OCI-LY1 (cell line): ENCODE data around the gene TRABD2B.

ENCODE experiments used
- H2AFZ ChIP-seq: fragments of 200-600 bp; sonication (generic), shearing (Covaris generic); 2 replicates; pipeline ENCODE4 v1.6.0; 2014; ENCODE audit warnings: antibody characterized with exemption, mild to moderate bottlenecking, low read length
- H3F3A ChIP-seq: fragments of 200-600 bp; sonication (generic), shearing (Covaris generic); 2 replicates; pipeline ENCODE4 v1.6.0; 2014; ENCODE audit warnings: mild to moderate bottlenecking, antibody characterized with exemption, low read length, moderate library complexity; ENCODE audit not compliant: insufficient read depth
- H3K27ac ChIP-seq: fragments of 200-600 bp; sonication (generic); 2 replicates; pipeline ENCODE4 v1.5.1; 2014; ENCODE audit warnings: low read length, mixed run types, mild to moderate bottlenecking, low read depth; ENCODE audit not compliant: poor library complexity, severe bottlenecking
- H3K27me3 ChIP-seq: fragments of 200-600 bp; sonication (generic); 2 replicates; pipeline ENCODE4 v1.6.0; 2014; ENCODE audit warnings: antibody characterized with exemption, mild to moderate bottlenecking, low read length, moderate library complexity; ENCODE audit not compliant: insufficient read depth
- H3K36me3 ChIP-seq: fragments of 200-600 bp; sonication (generic); 2 replicates; pipeline ENCODE4 v1.6.1; 2014; ENCODE audit warnings: mild to moderate bottlenecking, antibody characterized with exemption, low read length, moderate library complexity, mixed read lengths; ENCODE audit not compliant: insufficient read depth
- H3K4me1 ChIP-seq: fragments of 200-600 bp; sonication (generic); 2 replicates; pipeline ENCODE4 v1.5.1; 2014; ENCODE audit warnings: mild to moderate bottlenecking, low read length, moderate library complexity; ENCODE audit not compliant: insufficient read depth, severe bottlenecking
- H3K4me2 ChIP-seq: fragments of 200-600 bp; sonication (generic), shearing (Covaris generic); 2 replicates; pipeline ENCODE4 v1.6.1; 2014; ENCODE audit warnings: low read length
- H3K4me3 ChIP-seq: fragments of 200-600 bp; sonication (generic); 2 replicates; pipeline ENCODE4 v1.5.1; 2014; ENCODE audit warnings: low read length, low read depth, mild to moderate bottlenecking, mixed read lengths; ENCODE audit not compliant: poor library complexity, severe bottlenecking
- H3K79me2 ChIP-seq: fragments of 200-600 bp; shearing (Covaris generic); 2 replicates; pipeline ENCODE4 v1.6.1; 2016; ENCODE audit warnings: mixed run types, low read length, mixed read lengths; ENCODE audit not compliant: insufficient read depth
- H3K9ac ChIP-seq: fragments of 200-600 bp; sonication (generic), shearing (Covaris generic); 2 replicates; pipeline ENCODE4 v1.6.1; 2014; ENCODE audit warnings: mild to moderate bottlenecking, low read length, mixed read lengths
- H3K9me2 ChIP-seq: fragments of 200-600 bp; sonication (generic), shearing (Covaris generic); 2 replicates; pipeline ENCODE4 v1.6.1; 2014; ENCODE audit warnings: low read depth, mild to moderate bottlenecking, low read length, mixed read lengths
- H3K9me3 ChIP-seq: fragments of 200-600 bp; shearing (Covaris generic); 2 replicates; pipeline ENCODE4 v1.6.1; 2014; ENCODE audit warnings: low read length, mixed read lengths
- H4K20me1 ChIP-seq: fragments of 200-600 bp; sonication (generic), shearing (Covaris generic); 2 replicates; pipeline ENCODE4 v1.6.0; 2016; ENCODE audit warnings: mild to moderate bottlenecking, low read length; ENCODE audit not compliant: insufficient read depth
- CTCF ChIP-seq: fragments of 200-600 bp; sonication (generic), shearing (Covaris generic); IDR thresholded peaks from 2 replicates; pipeline ENCODE4 v1.5.1; 2017; ENCODE audit warnings: mild to moderate bottlenecking, antibody characterized with exemption, low read length, moderate library complexity, mixed read lengths
- EZH2 ChIP-seq: fragments of 200-600 bp; sonication (generic), shearing (Covaris generic); IDR thresholded peaks from 2 replicates; pipeline ENCODE4 v1.8.0; 2017; ENCODE audit warnings: borderline replicate concordance, mixed run types, mild to moderate bottlenecking, antibody characterized with exemption, low read length, moderate library complexity, mixed read lengths

TRABD2B gene

GRCh38 chr1:47720111-47720510, 277.1 kb downstream of the TRABD2B start:
- Histone ChIP-seq H3K9me3 (no peaks in the 10 kb centered on the region), H3K27me3 (peaks cover 4% of the 10 kb centered on the region; the same call in 1 of the 2 replicates)

GRCh38 chr1:47717341-47717740, 279.8 kb downstream of the TRABD2B start:
- Histone ChIP-seq H3F3A (no peaks in the 10 kb centered on the region), H3K9me2 (no peaks in the 10 kb centered on the region), H3K27me3 (no peaks in the 10 kb centered on the region), H3K4me1 (no peaks in the 10 kb centered on the region), H4K20me1 (no peaks in the 10 kb centered on the region), H2AFZ (no peak overlapping the region), H3K4me2 (no peak overlapping the region), H3K27ac (no peak overlapping the region), H3K9me3 (no peaks in the 10 kb centered on the region), H3K9ac (no peak overlapping the region), H3K79me2 (no peaks in the 10 kb centered on the region), H3K4me3 (no peak overlapping the region), H3K36me3 (no peaks in the 10 kb centered on the region)
- TF ChIP-seq EZH2 (no peak), CTCF (no peak)

More at GRCh38 chr1:47720111-47720510, 277.1 kb downstream of the TRABD2B start:
- Histone ChIP-seq H4K20me1 (no peaks in the 10 kb centered on the region), H3K9ac (no peak overlapping the region), H3K9me2 (no peaks in the 10 kb centered on the region), H3K4me1 (no peaks in the 10 kb centered on the region), H3K36me3 (no peaks in the 10 kb centered on the region), H3K79me2 (no peaks in the 10 kb centered on the region), H3K4me3 (no peak overlapping the region), H3K27ac (no peak overlapping the region), H2AFZ (no peak overlapping the region), H3K4me2 (no peak overlapping the region), H3F3A (no peaks in the 10 kb centered on the region)
- TF ChIP-seq EZH2, result no peak

- Histone ChIP-seq H3K36me3 (no peaks in the 10 kb centered on the region), H3K79me2 (no peaks in the 10 kb centered on the region), H3K9me3 (no peaks in the 10 kb centered on the region), H3K4me3 (no peak overlapping the region), H3K27ac (no peak overlapping the region), H3K4me2 (no peak overlapping the region), H3K9me2 (no peaks in the 10 kb centered on the region), H3K9ac (no peak overlapping the region), H3K4me1 (no peaks in the 10 kb centered on the region), H3K27me3 (0 out of 2 replicates have a peak, but pooled peaks cover 3% of the 10 kb centered on the region), H4K20me1 (no peaks in the 10 kb centered on the region), H3F3A (no peaks in the 10 kb centered on the region), H2AFZ (no peak overlapping the region)
- TF ChIP-seq CTCF, result no peak
- TF ChIP-seq EZH2, result no peak
These were observed 283.0 kb downstream of the TRABD2B start for GRCh38 chr1:47713975-47714767.
